RWPE2 (cell line): ENCODE data around the gene MYRF.
A peak's percentile ranks its signal among the peaks of the same experiment; 100 is the strongest.

Experiments used
- ATAC-seq: fragments of 200-7000 bp; cut with Tn5 transposase; 3 replicates; pipeline ENCODE4 v1.9.1; 2021; ENCODE audit warnings: low read depth
- DNase-seq: peaks from one replicate; pipeline ENCODE4 v3.0.0-alpha.2; 2020; ENCODE audit warnings: low spot score
- H3K27ac ChIP-seq: fragments of 450-650 bp; 2 replicates; pipeline ENCODE4 v1.5.1; 2017; ENCODE audit warnings: mild to moderate bottlenecking; ENCODE audit not compliant: poor library complexity, severe bottlenecking
- H3K27me3 ChIP-seq: fragments of 250-450 bp; sonication (Bioruptor Pico); 2 replicates; pipeline ENCODE4 v1.5.1; 2021; ENCODE audit warnings: mild to moderate bottlenecking, moderate library complexity; ENCODE audit not compliant: insufficient read depth, poor library complexity, severe bottlenecking
- H3K36me3 ChIP-seq: fragments of 250-450 bp; sonication (Bioruptor Pico); 2 replicates; pipeline ENCODE4 v1.5.1; 2020; ENCODE audit warnings: low read depth, mild to moderate bottlenecking, moderate library complexity
- H3K4me1 ChIP-seq: fragments of 250-450 bp; sonication (Bioruptor Pico); 2 replicates; pipeline ENCODE4 v1.5.1; 2021; ENCODE audit warnings: mild to moderate bottlenecking, moderate library complexity; ENCODE audit not compliant: insufficient read depth, poor library complexity, severe bottlenecking
- H3K4me3 ChIP-seq: fragments of 250-450 bp; sonication (Bioruptor Pico); 2 replicates; pipeline ENCODE4 v1.5.1; 2021; ENCODE audit warnings: mild to moderate bottlenecking, moderate library complexity; ENCODE audit not compliant: severe bottlenecking
- H3K9me3 ChIP-seq: fragments of 250-450 bp; sonication (Bioruptor Pico); 2 replicates; pipeline ENCODE4 v1.5.1; 2021; ENCODE audit warnings: mild to moderate bottlenecking, moderate library complexity; ENCODE audit not compliant: severe bottlenecking
- TF ChIP-seq, protein P1 (sequence below): fragments of 450-650 bp; IDR thresholded peaks from one replicate; pipeline ENCODE4 v1.5.1; 2017; ENCODE audit warnings: mild to moderate bottlenecking, moderate library complexity; ENCODE audit not compliant: poor library complexity, severe bottlenecking

Gene MYRF

DNA sequence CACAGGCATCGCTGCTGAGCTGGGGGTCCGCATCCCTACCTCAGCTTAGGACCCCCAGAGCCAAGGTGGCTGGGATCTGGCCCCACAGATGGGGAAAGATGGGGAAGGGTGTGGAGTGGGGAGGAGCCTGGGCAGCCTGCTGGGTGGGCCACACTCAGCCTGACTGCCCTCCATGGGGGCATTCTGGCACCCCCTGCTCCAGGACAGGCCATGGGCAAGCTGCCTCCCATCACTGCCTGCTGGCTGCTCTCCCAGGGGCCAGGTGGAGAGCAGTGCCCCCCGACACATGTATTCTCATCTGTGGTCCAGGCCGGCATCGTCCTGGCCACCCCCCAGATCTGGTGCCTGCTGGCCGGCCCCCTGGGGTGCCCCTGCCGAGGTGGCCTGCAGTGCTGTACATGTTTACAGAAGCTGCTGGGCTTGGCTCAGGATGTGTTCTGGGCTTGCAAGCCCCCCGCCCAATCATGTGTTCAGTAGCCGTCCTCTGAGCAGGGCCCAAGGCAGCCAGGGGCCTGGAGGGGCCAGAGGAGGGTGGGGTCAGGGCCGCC lies 7.8 kb upstream of the MYRF start:
- no peak for ATAC-seq
- no peak for DNase-seq
- TF ChIP-seq, protein P1, sequence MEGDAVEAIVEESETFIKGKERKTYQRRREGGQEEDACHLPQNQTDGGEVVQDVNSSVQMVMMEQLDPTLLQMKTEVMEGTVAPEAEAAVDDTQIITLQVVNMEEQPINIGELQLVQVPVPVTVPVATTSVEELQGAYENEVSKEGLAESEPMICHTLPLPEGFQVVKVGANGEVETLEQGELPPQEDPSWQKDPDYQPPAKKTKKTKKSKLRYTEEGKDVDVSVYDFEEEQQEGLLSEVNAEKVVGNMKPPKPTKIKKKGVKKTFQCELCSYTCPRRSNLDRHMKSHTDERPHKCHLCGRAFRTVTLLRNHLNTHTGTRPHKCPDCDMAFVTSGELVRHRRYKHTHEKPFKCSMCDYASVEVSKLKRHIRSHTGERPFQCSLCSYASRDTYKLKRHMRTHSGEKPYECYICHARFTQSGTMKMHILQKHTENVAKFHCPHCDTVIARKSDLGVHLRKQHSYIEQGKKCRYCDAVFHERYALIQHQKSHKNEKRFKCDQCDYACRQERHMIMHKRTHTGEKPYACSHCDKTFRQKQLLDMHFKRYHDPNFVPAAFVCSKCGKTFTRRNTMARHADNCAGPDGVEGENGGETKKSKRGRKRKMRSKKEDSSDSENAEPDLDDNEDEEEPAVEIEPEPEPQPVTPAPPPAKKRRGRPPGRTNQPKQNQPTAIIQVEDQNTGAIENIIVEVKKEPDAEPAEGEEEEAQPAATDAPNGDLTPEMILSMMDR = no peak
- Histone ChIP-seq H3K27me3 (no peaks in the 10 kb centered on the region), H3K4me3 (no peak overlapping the region), H3K36me3 (no peaks in the 10 kb centered on the region), H3K27ac (no peak overlapping the region), H3K4me1 (no peaks in the 10 kb centered on the region), H3K9me3 (no peaks in the 10 kb centered on the region)

GRCh38 chr11:61745781-61746441 lies 6.5 kb upstream of the MYRF start:
- TF ChIP-seq, protein P1 = no peak
- Histone ChIP-seq H3K36me3 (no peaks in the 10 kb centered on the region), H3K9me3 (no peaks in the 10 kb centered on the region), H3K4me1 (no peaks in the 10 kb centered on the region), H3K27ac (no peak overlapping the region), H3K27me3 (no peaks in the 10 kb centered on the region), H3K4me3 (no peak overlapping the region)
- DNase-seq (no peak), ATAC-seq (no peak; the same call in 2 of the 3 replicates)

GRCh38 chr11:61746442-61747191 lies 5.8 kb upstream of the MYRF start:
- H3K27ac ChIP-seq = no peak overlapping the region
- no peaks in the 10 kb centered on the region for H3K27me3 ChIP-seq
- no peak for ATAC-seq
- TF ChIP-seq, protein P1 = no peak
- no peak for DNase-seq
- no peaks in the 10 kb centered on the region for H3K36me3 ChIP-seq
- H3K9me3 ChIP-seq = no peaks in the 10 kb centered on the region
- H3K4me1 ChIP-seq = no peaks in the 10 kb centered on the region
- no peak overlapping the region for H3K4me3 ChIP-seq

- ATAC-seq = peak; percentile 84
- Histone ChIP-seq H3K27ac (no peak overlapping the region), H3K9me3 (no peaks in the 10 kb centered on the region), H3K4me3 (no peak overlapping the region), H3K36me3 (no peaks in the 10 kb centered on the region), H3K27me3 (no peaks in the 10 kb centered on the region), H3K4me1 (no peaks in the 10 kb centered on the region)
- no peak for DNase-seq
- TF ChIP-seq, protein P1 = peak; percentile 85
Measured at GRCh38 chr11:61747192-61747966, 5.1 kb upstream of the MYRF start.
